Hematopoietic multipotent progenitor cell treated with erythropoietin and hydrocortisone succinate and interleukin-3 and kit ligand, for 4 days (in vitro differentiated cells): ENCODE measurements around the gene GALNT2.
A peak's percentile ranks its signal among the peaks of the same experiment; 100 is the strongest.

Experiments
- DNase-seq: peaks from one replicate; pipeline ENCODE4 v3.0.0-alpha.2; 2015

Gene GALNT2

GRCh38 chr1:230149751-230150584 lies 82.9 kb downstream of the GALNT2 start:
- peak; percentile 85 for DNase-seq

GRCh38 chr1:230150615-230151014 lies 83.6 kb downstream of the GALNT2 start:
- DNase-seq: no peak

- DNase-seq: no peak
These were observed 85.0 kb downstream of the GALNT2 start for GRCh38 chr1:230151924-230152468.

- DNase-seq: peak; percentile 65
These were observed 86.0 kb downstream of the GALNT2 start for GRCh38 chr1:230152999-230153398.

- DNase-seq: peak; percentile 86
These were observed 86.7 kb downstream of the GALNT2 start for GRCh38 chr1:230153641-230154296.

- no peak for DNase-seq
These were observed 88.0 kb downstream of the GALNT2 start for GRCh38 chr1:230155021-230155420.

GRCh38 chr1:230156068-230156467 lies 89.0 kb downstream of the GALNT2 start:
- DNase-seq: no peak

GRCh38 chr1:230156536-230156935 lies 89.5 kb downstream of the GALNT2 start:
- DNase-seq: peak; percentile 45

GRCh38 chr1:230157420-230158390 lies 90.7 kb downstream of the GALNT2 start:
- DNase-seq: peak; percentile 85

- DNase-seq: peak; percentile 56
These were observed 91.6 kb downstream of the GALNT2 start for GRCh38 chr1:230158415-230159291.

GRCh38 chr1:230159580-230159979 lies 92.5 kb downstream of the GALNT2 start:
- no peak for DNase-seq

GRCh38 chr1:230160957-230161771 lies 94.1 kb downstream of the GALNT2 start:
- DNase-seq: peak; percentile 77

GRCh38 chr1:230163205-230163604 lies 96.2 kb downstream of the GALNT2 start:
- DNase-seq: no peak

- no peak for DNase-seq
These were observed 96.7 kb downstream of the GALNT2 start for GRCh38 chr1:230163719-230164118.

- DNase-seq: no peak
These were observed 98.5 kb downstream of the GALNT2 start for GRCh38 chr1:230165536-230165935.

- no peak for DNase-seq
These were observed 99.5 kb downstream of the GALNT2 start for GRCh38 chr1:230166366-230167132.

GRCh38 chr1:230167419-230167852 lies 100.4 kb downstream of the GALNT2 start:
- peak; percentile 82 for DNase-seq

GRCh38 chr1:230169454-230170152 lies 102.6 kb downstream of the GALNT2 start:
- no peak for DNase-seq

GRCh38 chr1:230170153-230170547 lies 103.1 kb downstream of the GALNT2 start:
- DNase-seq: no peak
